Kidney capillary endothelial cell (primary cell): Measurements from ENCODE around the gene ST7.

Experiments used
- DNase-seq: peaks from one replicate; pipeline ENCODE4 v3.0.0-alpha.2; 2018; ENCODE audit warnings: low spot score

Gene ST7

GRCh38 chr7:116977172-116977571, 23.9 kb downstream of the ST7 start:
- no peak for DNase-seq

- DNase-seq, result no peak
These were observed 24.7 kb downstream of the ST7 start for GRCh38 chr7:116978006-116978405.

GRCh38 chr7:116979430-116979829, 26.1 kb downstream of the ST7 start:
- no peak for DNase-seq

- no peak for DNase-seq
These were observed 27.1 kb downstream of the ST7 start for GRCh38 chr7:116980354-116980753.

- DNase-seq, result no peak
These were observed 28.6 kb downstream of the ST7 start for GRCh38 chr7:116981939-116982338.

GRCh38 chr7:116984511-116984910, 31.2 kb downstream of the ST7 start:
- no peak for DNase-seq

GRCh38 chr7:116984917-116985316, 31.6 kb downstream of the ST7 start:
- DNase-seq, result peak; percentile 24

- DNase-seq, result no peak
These were observed 32.3 kb downstream of the ST7 start for GRCh38 chr7:116985575-116985974.

- DNase-seq, result no peak
These were observed 33.6 kb downstream of the ST7 start for GRCh38 chr7:116986611-116987565.

GRCh38 chr7:116988363-116988989, 35.2 kb downstream of the ST7 start:
- peak; percentile 32 for DNase-seq

- DNase-seq, result no peak
These were observed 36.8 kb downstream of the ST7 start for GRCh38 chr7:116990056-116990455.

GRCh38 chr7:116991233-116991632, 37.9 kb downstream of the ST7 start:
- DNase-seq, result no peak

GRCh38 chr7:116994611-116995010, 41.3 kb downstream of the ST7 start:
- DNase-seq, result no peak

- DNase-seq, result no peak
These were observed 44.7 kb downstream of the ST7 start for GRCh38 chr7:116997972-116998371.

- no peak for DNase-seq
These were observed 45.4 kb downstream of the ST7 start for GRCh38 chr7:116998567-116999175.

- no peak for DNase-seq
These were observed 46.0 kb downstream of the ST7 start for GRCh38 chr7:116999311-116999710.

- no peak for DNase-seq
These were observed 48.0 kb downstream of the ST7 start for GRCh38 chr7:117001283-117001682.

- DNase-seq, result no peak
These were observed 51.6 kb downstream of the ST7 start for GRCh38 chr7:117004899-117005298.

- DNase-seq, result no peak
These were observed 52.1 kb downstream of the ST7 start for GRCh38 chr7:117005449-117005848.

- DNase-seq, result no peak
These were observed 53.8 kb downstream of the ST7 start for GRCh38 chr7:117006907-117007684.

GRCh38 chr7:117008118-117008885, 55.0 kb downstream of the ST7 start:
- no peak for DNase-seq
